ENCODE measurements around the gene CLDN5.

GRCh38 chr22:19555651-19556050 is 31.4 kb upstream of the CLDN5 start:
- TF ChIP-seq CTCF (IDR thresholded peaks at IDR 0.05) (no peak), POLR2AphosphoS5 (IDR thresholded peaks at IDR 0.05) (no peak), POLR2A (IDR thresholded peaks at IDR 0.05) (no peak)
